ENCODE measurements around the gene SIPA1.

The SIPA1 gene

GRCh38 chr11:65622011-65622410, 15.9 kb upstream of the SIPA1 start:
- H4K91ac ChIP-seq (ENCODE audit: low read length) = no peak overlapping the region
- DNase-seq = no peak
- no peak overlapping the region for H3K4me3 ChIP-seq (ENCODE audit: insufficient read depth in 1 of 2, low read depth in 1 of 2, low read length in 2 of 2)
- no peak overlapping the region for H3K9ac ChIP-seq (ENCODE audit: low read length)
- H2AFZ ChIP-seq (ENCODE audit: low read depth, low read length) = no peak overlapping the region
- no peak overlapping the region for H3K23ac ChIP-seq (ENCODE audit: low read length in 2 of 2)
- peaks cover 44% of the 10 kb centered on the region for H3K79me1 ChIP-seq (replicated peaks; ENCODE audit: low read length, poor library complexity, severe bottlenecking)
- no peak overlapping the region for H4K8ac ChIP-seq (ENCODE audit: low read length)
- no peak overlapping the region for H2BK15ac ChIP-seq (ENCODE audit: low read depth, poor library complexity, severe bottlenecking)
- H3K9me3 ChIP-seq (ENCODE audit: control insufficient read depth, low read length) = no peaks in the 10 kb centered on the region
- H3K27ac ChIP-seq (ENCODE audit: low read length, poor library complexity, severe bottlenecking) = no peak overlapping the region
- no peak overlapping the region for H2BK12ac ChIP-seq (ENCODE audit: low read length in 2 of 2)
- H2BK5ac ChIP-seq (ENCODE audit: low read depth, low read length, poor library complexity, severe bottlenecking) = no peak overlapping the region
- H3K4me2 ChIP-seq (ENCODE audit: low read length, poor library complexity, severe bottlenecking) = no peak overlapping the region
- no peaks in the 10 kb centered on the region for H3K27me3 ChIP-seq (ENCODE audit: control insufficient read depth in 1 of 2, insufficient read depth in 1 of 2, low read length in 2 of 2)
- H3K18ac ChIP-seq (ENCODE audit: low read depth in 1 of 2, low read length in 2 of 2) = no peak overlapping the region
- no peak overlapping the region for H3K14ac ChIP-seq (ENCODE audit: low read length in 2 of 2)
- no peak overlapping the region for H3K4ac ChIP-seq (ENCODE audit: low read depth in 1 of 2, low read length in 2 of 2)
- peaks cover 39% of the 10 kb centered on the region for H3K4me1 ChIP-seq (ENCODE audit: control insufficient read depth, insufficient read depth, low read depth, low read length)
- H2AK5ac ChIP-seq (ENCODE audit: low read length, severe bottlenecking) = no peak overlapping the region
- peaks cover 93 to 95% of the 10 kb centered on the region in 2 experiments for H3K36me3 ChIP-seq (ENCODE audit: control insufficient read depth in 1 of 2, insufficient read depth in 2 of 2, low read depth in 1 of 2, low read length in 2 of 2)
- no peak overlapping the region for H2BK120ac ChIP-seq (ENCODE audit: low read depth, low read length)
- 97% methylated on average over 16 of the region's 16 CpGs for WGBS

- H3K18ac ChIP-seq (ENCODE audit: low read depth in 1 of 2, low read length in 2 of 2) = no peak overlapping the region
- no peak overlapping the region for H2BK15ac ChIP-seq (ENCODE audit: low read depth, poor library complexity, severe bottlenecking)
- H3K4ac ChIP-seq (ENCODE audit: low read depth in 1 of 2, low read length in 2 of 2) = no peak overlapping the region
- H3K79me1 ChIP-seq (replicated peaks; ENCODE audit: low read length, poor library complexity, severe bottlenecking) = peaks cover 54% of the 10 kb centered on the region
- H2AK5ac ChIP-seq (ENCODE audit: low read length, severe bottlenecking) = no peak overlapping the region
- no peak overlapping the region for H2AFZ ChIP-seq (ENCODE audit: low read depth, low read length)
- H2BK12ac ChIP-seq (ENCODE audit: low read length in 2 of 2) = no peak overlapping the region
- H3K23ac ChIP-seq (ENCODE audit: low read length in 2 of 2) = no peak overlapping the region
- no peaks in the 10 kb centered on the region for H3K9me3 ChIP-seq (ENCODE audit: control insufficient read depth, low read length)
- no peak overlapping the region for H3K27ac ChIP-seq (ENCODE audit: low read length, poor library complexity, severe bottlenecking)
- H3K4me1 ChIP-seq (ENCODE audit: control insufficient read depth, insufficient read depth, low read depth, low read length) = peaks cover 34% of the 10 kb centered on the region
- H4K8ac ChIP-seq (ENCODE audit: low read length) = no peak overlapping the region
- H4K91ac ChIP-seq (ENCODE audit: low read length) = no peak overlapping the region
- H2BK120ac ChIP-seq (ENCODE audit: low read depth, low read length) = no peak overlapping the region
- WGBS = 91% methylated on average over 14 of the region's 14 CpGs
- no peak overlapping the region for H3K9ac ChIP-seq (ENCODE audit: low read length)
- H3K4me2 ChIP-seq (ENCODE audit: low read length, poor library complexity, severe bottlenecking) = no peak overlapping the region
- H3K14ac ChIP-seq (ENCODE audit: low read length in 2 of 2) = no peak overlapping the region
- no peak for DNase-seq
- no peaks in the 10 kb centered on the region for H3K27me3 ChIP-seq (ENCODE audit: control insufficient read depth in 1 of 2, insufficient read depth in 1 of 2, low read length in 2 of 2)
- no peak overlapping the region for H2BK5ac ChIP-seq (ENCODE audit: low read depth, low read length, poor library complexity, severe bottlenecking)
- H3K36me3 ChIP-seq (ENCODE audit: control insufficient read depth in 1 of 2, insufficient read depth in 2 of 2, low read depth in 1 of 2, low read length in 2 of 2) = peaks cover 93 to 95% of the 10 kb centered on the region in 2 experiments
- H3K4me3 ChIP-seq (ENCODE audit: insufficient read depth in 1 of 2, low read depth in 1 of 2, low read length in 2 of 2) = no peak overlapping the region
Observed at GRCh38 chr11:65623177-65623576, 14.7 kb upstream of the SIPA1 start.

GRCh38 chr11:65623852-65624616, 13.9 kb upstream of the SIPA1 start:
- Histone ChIP-seq H4K8ac (ENCODE audit: low read length) (no peak overlapping the region), H2BK12ac (ENCODE audit: low read length in 2 of 2) (no peak overlapping the region), H3K27me3 (ENCODE audit: control insufficient read depth in 1 of 2, insufficient read depth in 1 of 2, low read length in 2 of 2) (no peaks in the 10 kb centered on the region), H3K27ac (ENCODE audit: low read length, poor library complexity, severe bottlenecking) (no peak overlapping the region), H3K4me1 (ENCODE audit: control insufficient read depth, insufficient read depth, low read depth, low read length) (peaks cover 26% of the 10 kb centered on the region), H3K9ac (ENCODE audit: low read length) (no peak overlapping the region), H3K4ac (ENCODE audit: low read depth in 1 of 2, low read length in 2 of 2) (no peak overlapping the region), H3K9me3 (ENCODE audit: control insufficient read depth, low read length) (no peaks in the 10 kb centered on the region), H3K23ac (ENCODE audit: low read length in 2 of 2) (no peak overlapping the region), H3K18ac (ENCODE audit: low read depth in 1 of 2, low read length in 2 of 2) (no peak overlapping the region), H2BK5ac (ENCODE audit: low read depth, low read length, poor library complexity, severe bottlenecking) (no peak overlapping the region), H4K91ac (ENCODE audit: low read length) (no peak overlapping the region), H3K36me3 (ENCODE audit: control insufficient read depth in 1 of 2, insufficient read depth in 2 of 2, low read depth in 1 of 2, low read length in 2 of 2) (peaks cover 93 to 94% of the 10 kb centered on the region in 2 experiments), H3K4me2 (ENCODE audit: low read length, poor library complexity, severe bottlenecking) (no peak overlapping the region), H2BK120ac (ENCODE audit: low read depth, low read length) (no peak overlapping the region), H3K79me1 (replicated peaks; ENCODE audit: low read length, poor library complexity, severe bottlenecking) (peaks cover 52% of the 10 kb centered on the region), H3K4me3 (ENCODE audit: insufficient read depth in 1 of 2, low read depth in 1 of 2, low read length in 2 of 2) (no peak overlapping the region), H2AK5ac (ENCODE audit: low read length, severe bottlenecking) (no peak overlapping the region), H2AFZ (ENCODE audit: low read depth, low read length) (no peak overlapping the region), H2BK15ac (ENCODE audit: low read depth, poor library complexity, severe bottlenecking) (no peak overlapping the region), H3K14ac (ENCODE audit: low read length in 2 of 2) (no peak overlapping the region)
- 99% methylated on average over 15 of the region's 25 CpGs for WGBS
- DNase-seq = no peak

- H3K9me3 ChIP-seq (ENCODE audit: control insufficient read depth, low read length) = no peaks in the 10 kb centered on the region
- no peak overlapping the region for H3K4ac ChIP-seq (ENCODE audit: low read depth in 1 of 2, low read length in 2 of 2)
- no peak overlapping the region for H3K4me2 ChIP-seq (ENCODE audit: low read length, poor library complexity, severe bottlenecking)
- no peak overlapping the region for H3K27ac ChIP-seq (ENCODE audit: low read length, poor library complexity, severe bottlenecking)
- H3K23ac ChIP-seq (ENCODE audit: low read length in 2 of 2) = no peak overlapping the region
- no peak overlapping the region for H4K8ac ChIP-seq (ENCODE audit: low read length)
- DNase-seq = no peak
- H2AFZ ChIP-seq (ENCODE audit: low read depth, low read length) = no peak overlapping the region
- WGBS = 96% methylated on average over 26 of the region's 30 CpGs
- H3K79me1 ChIP-seq (replicated peaks; ENCODE audit: low read length, poor library complexity, severe bottlenecking) = peaks cover 47% of the 10 kb centered on the region
- H2BK120ac ChIP-seq (ENCODE audit: low read depth, low read length) = no peak overlapping the region
- no peaks in the 10 kb centered on the region for H3K27me3 ChIP-seq (ENCODE audit: control insufficient read depth in 1 of 2, insufficient read depth in 1 of 2, low read length in 2 of 2)
- H3K9ac ChIP-seq (ENCODE audit: low read length) = no peak overlapping the region
- H2BK15ac ChIP-seq (ENCODE audit: low read depth, poor library complexity, severe bottlenecking) = no peak overlapping the region
- H2AK5ac ChIP-seq (ENCODE audit: low read length, severe bottlenecking) = no peak overlapping the region
- no peak overlapping the region for H2BK5ac ChIP-seq (ENCODE audit: low read depth, low read length, poor library complexity, severe bottlenecking)
- no peak overlapping the region for H3K14ac ChIP-seq (ENCODE audit: low read length in 2 of 2)
- H4K91ac ChIP-seq (ENCODE audit: low read length) = no peak overlapping the region
- no peak overlapping the region for H2BK12ac ChIP-seq (ENCODE audit: low read length in 2 of 2)
- no peak overlapping the region for H3K18ac ChIP-seq (ENCODE audit: low read depth in 1 of 2, low read length in 2 of 2)
- peaks cover 19% of the 10 kb centered on the region for H3K4me1 ChIP-seq (ENCODE audit: control insufficient read depth, insufficient read depth, low read depth, low read length)
- H3K4me3 ChIP-seq (ENCODE audit: insufficient read depth in 1 of 2, low read depth in 1 of 2, low read length in 2 of 2) = no peak overlapping the region
- peaks cover 93 to 94% of the 10 kb centered on the region in 2 experiments for H3K36me3 ChIP-seq (ENCODE audit: control insufficient read depth in 1 of 2, insufficient read depth in 2 of 2, low read depth in 1 of 2, low read length in 2 of 2)
Observed at GRCh38 chr11:65624931-65625627, 12.8 kb upstream of the SIPA1 start.
